ENCODE results near the gene SERP2.

GRCh38 chr13:44410328-44410859 lies 36.8 kb downstream of the SERP2 start:
- TF ChIP-seq CTCF (IDR thresholded peaks at IDR 0.05; ENCODE audit: insufficient read depth, low read length, poor library complexity, severe bottlenecking) (no peak), EZH2phosphoT487 (conservative IDR thresholded peaks at IDR 0.05; ENCODE audit: low read length) (no peak)
